ENCODE measurements around the gene WDR38. TPM values are rescaled to one million over a fixed set of nuclear protein-coding genes. Genes with fewer than 3 reads are reported as not detected.
A peak's percentile ranks its signal among the peaks of the same experiment; 100 is the strongest.

WDR38 gene
- total RNA-seq, 1 experiment from 2014 or later, result not detected

GRCh38 chr9:124877021-124877782 is 23.9 kb downstream of the WDR38 start:
- Mint-ChIP-seq H3K27ac (ENCODE audit: low read depth, unreplicated experiment) (no peak overlapping the region), H3K27me3 (ENCODE audit: insufficient read depth, unreplicated experiment) (no peaks in the 10 kb centered on the region), H3K36me3 (ENCODE audit: insufficient read depth, unreplicated experiment) (peaks cover 50% of the 10 kb centered on the region), H3K4me1 (ENCODE audit: insufficient read depth, unreplicated experiment) (peaks cover 13% of the 10 kb centered on the region), H3K9me3 (ENCODE audit: unreplicated experiment) (no peaks in the 10 kb centered on the region), H3K4me3 (ENCODE audit: unreplicated experiment) (no peak overlapping the region)
- TSS peak; percentile 43 for BruUV-seq (replicated peaks)
- intact Hi-C loops (cut with micrococcal nuclease), result no loop called here
- no peak for TF ChIP-seq CTCF (IDR thresholded peaks at IDR 0.05; ENCODE audit: unreplicated experiment)
- CTCF ChIA-PET, result interaction anchor here (0.7 to 1.7 kb wide), 4 partner anchors 17 to 115 kb away, joined by 3 to 7 read pairs (median 6); partner anchors contain the start of gene WDR38
- no peak for DNase-seq (ENCODE audit: unreplicated experiment)
- POLR2A ChIA-PET, result interaction anchor here (0.5 to 2.4 kb wide), 9 partner anchors 8 to 831 kb away, joined by 3 to 12 read pairs (median 4); partner anchors contain the start of gene SCAI

GRCh38 chr9:124878021-124878420 is 24.8 kb downstream of the WDR38 start:
- intact Hi-C loops (cut with micrococcal nuclease), result no loop called here
- Mint-ChIP-seq H3K36me3 (ENCODE audit: insufficient read depth, unreplicated experiment) (peaks cover 50% of the 10 kb centered on the region), H3K4me3 (ENCODE audit: unreplicated experiment) (no peak overlapping the region), H3K4me1 (ENCODE audit: insufficient read depth, unreplicated experiment) (peaks cover 6% of the 10 kb centered on the region), H3K27me3 (ENCODE audit: insufficient read depth, unreplicated experiment) (no peaks in the 10 kb centered on the region), H3K9me3 (ENCODE audit: unreplicated experiment) (no peaks in the 10 kb centered on the region), H3K27ac (ENCODE audit: low read depth, unreplicated experiment) (no peak overlapping the region)
- no TSS peak for BruUV-seq (replicated peaks)
- TF ChIP-seq CTCF (IDR thresholded peaks at IDR 0.05; ENCODE audit: unreplicated experiment), result no peak
- ChIA-PET POLR2A (interaction anchor here (0.6 to 2.4 kb wide), 11 partner anchors 8 to 415 kb away, joined by 3 to 12 read pairs (median 4); partner anchors contain the start of genes NR6A1 and SCAI), CTCF (interaction anchor here (0.7 to 1.7 kb wide), 6 partner anchors 16 to 265 kb away, joined by 3 to 7 read pairs (median 4); partner anchors contain the start of genes OLFML2A, SCAI and WDR38)
- no peak for DNase-seq (ENCODE audit: unreplicated experiment)

GRCh38 chr9:124878518-124878917 is 25.3 kb downstream of the WDR38 start:
- Mint-ChIP-seq H3K36me3 (ENCODE audit: insufficient read depth, unreplicated experiment) (peaks cover 52% of the 10 kb centered on the region), H3K27ac (ENCODE audit: low read depth, unreplicated experiment) (no peak overlapping the region), H3K4me1 (ENCODE audit: insufficient read depth, unreplicated experiment) (peaks cover under 1% of the 10 kb centered on the region), H3K4me3 (ENCODE audit: unreplicated experiment) (no peak overlapping the region), H3K9me3 (ENCODE audit: unreplicated experiment) (no peaks in the 10 kb centered on the region), H3K27me3 (ENCODE audit: insufficient read depth, unreplicated experiment) (no peaks in the 10 kb centered on the region)
- DNase-seq (ENCODE audit: unreplicated experiment), result no peak
- no peak for TF ChIP-seq CTCF (IDR thresholded peaks at IDR 0.05; ENCODE audit: unreplicated experiment)
- CTCF ChIA-PET, result interaction anchor here (0.8 to 1.7 kb wide), 6 partner anchors 15 to 265 kb away, joined by 3 to 7 read pairs (median 4); partner anchors contain the start of genes OLFML2A, SCAI and WDR38
- intact Hi-C loops (cut with micrococcal nuclease), result no loop called here
- no TSS peak for BruUV-seq (replicated peaks)
- POLR2A ChIA-PET, result interaction anchor here (0.6 to 2.4 kb wide), 9 partner anchors 8 to 415 kb away, joined by 3 to 12 read pairs (median 4); partner anchors contain the start of genes NR6A1 and SCAI

GRCh38 chr9:124879226-124879625 is 26.0 kb downstream of the WDR38 start:
- Mint-ChIP-seq H3K27ac (ENCODE audit: low read depth, unreplicated experiment) (peak overlapping the region; percentile 57), H3K4me1 (ENCODE audit: insufficient read depth, unreplicated experiment) (no peaks in the 10 kb centered on the region), H3K4me3 (ENCODE audit: unreplicated experiment) (no peak overlapping the region), H3K9me3 (ENCODE audit: unreplicated experiment) (no peaks in the 10 kb centered on the region), H3K36me3 (ENCODE audit: insufficient read depth, unreplicated experiment) (peaks cover 51% of the 10 kb centered on the region), H3K27me3 (ENCODE audit: insufficient read depth, unreplicated experiment) (no peaks in the 10 kb centered on the region)
- BruUV-seq (replicated peaks), result no TSS peak
- POLR2A ChIA-PET, result interaction anchor here (0.8 to 2.4 kb wide), 6 partner anchors 9 to 264 kb away, joined by 3 to 12 read pairs (median 6); partner anchors contain the start of gene SCAI
- no peak for TF ChIP-seq CTCF (IDR thresholded peaks at IDR 0.05; ENCODE audit: unreplicated experiment)
- intact Hi-C loops (cut with micrococcal nuclease), result no loop called here
- CTCF ChIA-PET, result interaction anchor here (0.6 to 1.5 kb wide), 5 partner anchors 15 to 790 kb away, joined by 3 to 6 read pairs (median 3); partner anchors contain the start of gene OLFML2A
- DNase-seq (ENCODE audit: unreplicated experiment), result no peak

Data from MCF 10A (cell line).